Activated T-cell treated with anti-CD3 and anti-CD28 coated beads, Interleukin-2, amount 50 U/mL, for 72 hours (primary cell): ENCODE results near the gene LSM10. TPM values are rescaled to one million over a fixed set of nuclear protein-coding genes. Genes with fewer than 3 reads are reported as not detected.

Source experiments
- ATAC-seq, 2 donors: fragments of 150-1000 bp; cut with Tn5 transposase; replicated peaks in 1 of 2; 2 replicates each; pipeline ENCODE4 v1.10.0; 2021; ENCODE audit warnings: moderate library complexity in 2 of 2, mild to moderate bottlenecking in 1 of 2
- DNase-seq, 2 donors: peaks; one replicate each; pipeline ENCODE4 v3.0.0; 2021 to 2022; ENCODE audit warnings: mixed read lengths in 1 of 2
- H3K27ac Mint-ChIP-seq: one replicate; pipeline ENCODE4 v1.8.0; 2022; ENCODE audit warnings: mild to moderate bottlenecking, moderate library complexity, mixed read lengths
- H3K27me3 Mint-ChIP-seq: one replicate; pipeline ENCODE4 v1.8.0; 2022; ENCODE audit warnings: low read depth, mixed read lengths
- H3K36me3 Mint-ChIP-seq, 2 donors: one replicate each; pipeline ENCODE4 v1.8.0; 2022; ENCODE audit warnings: mixed read lengths in 2 of 2, mild to moderate bottlenecking in 1 of 2; ENCODE audit not compliant: insufficient read depth in 2 of 2
- H3K4me1 Mint-ChIP-seq: one replicate; pipeline ENCODE4 v1.8.0; 2022; ENCODE audit warnings: low read depth, mixed read lengths
- H3K4me3 Mint-ChIP-seq, 2 donors: one replicate each; pipeline ENCODE4 v1.8.0; 2022; ENCODE audit warnings: mild to moderate bottlenecking in 2 of 2, mixed read lengths in 2 of 2, moderate library complexity in 2 of 2
- H3K9me3 Mint-ChIP-seq, 2 donors: one replicate each; pipeline ENCODE4 v1.8.0; 2022; ENCODE audit warnings: mixed read lengths in 2 of 2
- total RNA-seq, 2 donors: library from RNA; stranded (reverse); gene quantifications; one replicate each; pipeline ENCODE4 v1.2.3, GENCODE V29; 2022

The LSM10 gene
- total RNA-seq, 2 donors from 2014 or later, result 56.5 to 66.2 TPM

GRCh38 chr1:36420836-36421317 lies 23.2 kb upstream of the LSM10 start:
- Mint-ChIP-seq H3K9me3 (no peaks in the 10 kb centered on the region), H3K4me3 (peak overlapping the region; percentile 22 to 50), H3K4me1 (peaks cover 18% of the 10 kb centered on the region), H3K27me3 (no peaks in the 10 kb centered on the region), H3K27ac (peak overlapping the region; percentile 94), H3K36me3 (peaks cover 0 to 1% of the 10 kb centered on the region in 2 donors)
- ATAC-seq (peak; percentile 96 to 97), DNase-seq (peak; percentile 92 to 94)

DNA sequence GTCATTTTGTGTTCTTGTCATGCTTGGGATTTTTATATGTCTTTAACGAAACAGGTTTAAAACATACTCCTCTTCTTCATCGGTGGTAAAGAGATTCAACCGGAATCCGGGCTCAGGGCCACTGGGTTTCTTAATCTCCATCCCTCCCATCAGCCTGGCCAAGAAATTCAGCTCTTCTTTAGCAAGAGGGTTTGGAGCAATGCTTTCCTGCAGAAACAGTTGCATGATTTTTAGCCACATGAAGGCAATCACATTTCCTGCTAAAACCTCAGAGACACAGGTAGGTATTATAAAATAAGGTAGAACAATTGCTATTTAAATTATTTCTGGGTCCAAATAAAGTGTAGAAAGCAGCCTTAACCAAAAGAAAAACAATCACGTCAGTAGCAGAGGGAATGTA lies 22.7 kb upstream of the LSM10 start:
- H3K27me3 Mint-ChIP-seq, result no peaks in the 10 kb centered on the region
- peaks cover 0 to 1% of the 10 kb centered on the region in 2 donors for H3K36me3 Mint-ChIP-seq
- H3K27ac Mint-ChIP-seq, result peak overlapping the region; percentile 94
- no peak for DNase-seq
- H3K4me1 Mint-ChIP-seq, result peaks cover 14% of the 10 kb centered on the region
- no peaks in the 10 kb centered on the region for H3K9me3 Mint-ChIP-seq
- peak overlapping the region; percentile 22 to 50 for H3K4me3 Mint-ChIP-seq
- ATAC-seq, result no peak

DNA sequence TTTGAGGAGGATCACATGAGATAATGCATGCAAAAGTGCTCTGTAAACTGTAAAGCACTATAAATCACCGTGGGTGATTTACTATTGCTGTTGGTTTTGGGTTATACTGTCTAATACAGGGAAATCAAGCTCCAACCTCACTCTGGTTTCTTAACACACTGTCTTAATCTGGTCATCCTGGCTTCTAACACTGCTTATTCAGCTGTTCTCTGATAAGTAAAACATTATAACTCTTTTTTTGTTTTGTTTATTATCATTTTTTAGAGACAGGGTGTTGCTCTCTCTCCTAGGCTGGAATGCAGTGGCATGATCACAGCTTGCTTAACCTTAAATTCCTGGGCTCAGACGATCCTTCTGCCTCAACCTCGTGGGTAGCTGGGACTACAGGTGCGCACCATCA lies 21.9 kb upstream of the LSM10 start:
- Mint-ChIP-seq H3K4me3 (no peak overlapping the region), H3K27ac (peak overlapping the region; percentile 77), H3K9me3 (no peaks in the 10 kb centered on the region), H3K27me3 (no peaks in the 10 kb centered on the region), H3K4me1 (peaks cover 14% of the 10 kb centered on the region), H3K36me3 (peaks cover 0 to 1% of the 10 kb centered on the region in 2 donors)
- no peak for ATAC-seq
- DNase-seq, result no peak

- no peak for ATAC-seq
- H3K9me3 Mint-ChIP-seq, result no peaks in the 10 kb centered on the region
- peaks cover 14% of the 10 kb centered on the region for H3K4me1 Mint-ChIP-seq
- no peaks in the 10 kb centered on the region for H3K27me3 Mint-ChIP-seq
- H3K36me3 Mint-ChIP-seq, result peaks cover 0 to 1% of the 10 kb centered on the region in 2 donors
- H3K27ac Mint-ChIP-seq, result no peak overlapping the region
- no peak for DNase-seq
- H3K4me3 Mint-ChIP-seq, result no peak overlapping the region
Observed at GRCh38 chr1:36419140-36419539, 21.4 kb upstream of the LSM10 start.

DNA sequence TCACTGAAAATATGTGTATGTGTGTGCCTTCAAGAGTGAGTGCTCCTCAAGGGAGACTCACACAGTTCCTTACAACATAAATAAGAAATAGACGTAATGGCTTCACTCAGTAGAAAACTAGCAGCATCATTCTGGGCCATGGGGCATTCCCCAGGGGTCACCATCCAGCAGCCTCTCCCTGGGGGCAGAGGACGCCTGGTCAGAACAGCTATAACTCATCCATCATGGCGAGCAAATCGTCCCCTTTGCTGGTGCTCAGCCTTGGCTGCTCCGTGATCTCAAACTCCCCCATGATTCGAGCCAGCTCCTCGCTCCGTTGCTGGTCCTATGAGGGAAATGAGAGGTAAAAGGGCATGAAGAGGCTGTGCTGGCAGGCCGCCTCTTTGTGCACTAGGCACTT lies 20.2 kb upstream of the LSM10 start:
- DNase-seq, result no peak
- peaks cover 14% of the 10 kb centered on the region for H3K4me1 Mint-ChIP-seq
- no peak overlapping the region for H3K27ac Mint-ChIP-seq
- H3K27me3 Mint-ChIP-seq, result no peaks in the 10 kb centered on the region
- H3K36me3 Mint-ChIP-seq, result peaks cover 0 to 1% of the 10 kb centered on the region in 2 donors
- H3K4me3 Mint-ChIP-seq, result no peak overlapping the region
- H3K9me3 Mint-ChIP-seq, result no peaks in the 10 kb centered on the region
- ATAC-seq, result no peak

DNA sequence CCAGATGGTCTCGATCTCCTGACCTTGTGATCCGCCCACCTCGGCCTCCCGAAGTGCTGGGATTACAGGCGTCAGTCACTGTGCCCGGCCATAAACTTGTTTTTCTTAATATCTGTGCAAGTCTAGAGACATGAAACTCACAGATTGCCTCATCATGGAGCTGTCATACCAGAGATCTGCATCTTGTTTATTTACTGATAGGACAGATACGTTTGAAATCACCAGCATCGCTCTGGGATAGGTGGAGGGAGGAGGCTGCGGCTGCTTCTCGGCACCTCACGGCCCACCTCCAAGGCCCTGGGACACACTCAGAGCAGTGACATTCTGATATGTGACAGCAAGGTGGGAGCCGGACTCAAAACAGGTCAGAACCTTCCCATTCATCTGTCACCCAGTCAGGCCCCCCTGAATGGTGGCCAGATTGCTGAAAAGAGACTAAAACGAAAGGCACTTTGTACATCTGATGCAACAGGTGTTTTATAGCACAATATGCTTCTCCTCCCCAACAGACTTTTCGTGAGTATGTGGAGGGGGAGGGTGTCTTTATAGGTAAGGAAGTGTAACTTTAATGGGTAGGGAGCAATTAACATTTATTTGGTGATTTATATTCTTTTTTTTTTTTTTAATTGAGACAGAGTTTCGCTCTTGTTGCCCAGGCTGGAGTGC lies 18.1 kb upstream of the LSM10 start:
- Mint-ChIP-seq H3K9me3 (no peaks in the 10 kb centered on the region), H3K27me3 (no peaks in the 10 kb centered on the region), H3K36me3 (peaks cover 0 to under 1% of the 10 kb centered on the region in 2 donors), H3K27ac (no peak overlapping the region), H3K4me3 (no peak overlapping the region), H3K4me1 (peaks cover 26% of the 10 kb centered on the region)
- no peak for DNase-seq
- ATAC-seq, result no peak

GRCh38 chr1:36414384-36414783 lies 16.7 kb upstream of the LSM10 start:
- Mint-ChIP-seq H3K4me3 (no peak overlapping the region), H3K27ac (no peak overlapping the region), H3K4me1 (peaks cover 24% of the 10 kb centered on the region), H3K9me3 (no peaks in the 10 kb centered on the region), H3K27me3 (no peaks in the 10 kb centered on the region), H3K36me3 (peaks cover 0 to 7% of the 10 kb centered on the region in 2 donors)
- DNase-seq (no peak), ATAC-seq (no peak)

- Mint-ChIP-seq H3K27me3 (no peaks in the 10 kb centered on the region), H3K36me3 (peaks cover 0 to 10% of the 10 kb centered on the region in 2 donors), H3K4me3 (peak overlapping the region; percentile 61 to 83), H3K9me3 (no peaks in the 10 kb centered on the region), H3K27ac (peak overlapping the region; percentile 54), H3K4me1 (peaks cover 24% of the 10 kb centered on the region)
- DNase-seq (peak; percentile 77 to 83), ATAC-seq (peak; percentile 97 to 99)
Observed at GRCh38 chr1:36411674-36412648, 14.3 kb upstream of the LSM10 start.

DNA sequence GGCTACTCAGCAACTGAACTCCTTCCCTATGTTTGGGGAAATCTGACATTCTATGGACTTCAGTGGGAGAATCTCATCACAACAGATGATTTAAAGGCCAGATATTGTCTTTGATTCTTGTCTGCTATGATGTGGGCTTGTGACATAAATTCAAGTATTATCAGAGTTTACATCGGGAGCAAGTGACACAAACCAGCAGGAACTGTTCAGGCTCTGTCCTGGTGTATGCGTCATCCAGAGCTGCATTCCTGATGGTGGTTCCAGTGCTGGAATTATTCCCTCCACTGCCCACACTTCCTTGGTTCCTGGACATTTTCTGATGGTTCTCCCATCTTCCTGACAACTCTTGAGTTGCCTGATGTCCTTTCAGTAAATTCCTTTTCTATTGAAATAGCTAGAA lies 10.8 kb upstream of the LSM10 start:
- Mint-ChIP-seq H3K4me3 (no peak overlapping the region), H3K36me3 (peaks cover 0 to 10% of the 10 kb centered on the region in 2 donors), H3K27me3 (no peaks in the 10 kb centered on the region), H3K27ac (no peak overlapping the region), H3K9me3 (no peaks in the 10 kb centered on the region), H3K4me1 (peaks cover 24% of the 10 kb centered on the region)
- no peak for DNase-seq
- ATAC-seq, result no peak

GRCh38 chr1:36406440-36406839 lies 8.7 kb upstream of the LSM10 start:
- peaks cover 0 to 10% of the 10 kb centered on the region in 2 donors for H3K36me3 Mint-ChIP-seq
- H3K4me1 Mint-ChIP-seq, result peaks cover 20% of the 10 kb centered on the region
- no peaks in the 10 kb centered on the region for H3K27me3 Mint-ChIP-seq
- H3K27ac Mint-ChIP-seq, result no peak overlapping the region
- no peak overlapping the region for H3K4me3 Mint-ChIP-seq
- ATAC-seq (no peak), DNase-seq (no peak)
- no peaks in the 10 kb centered on the region for H3K9me3 Mint-ChIP-seq

- Mint-ChIP-seq H3K9me3 (no peaks in the 10 kb centered on the region), H3K27me3 (no peaks in the 10 kb centered on the region), H3K36me3 (peaks cover 0 to 7% of the 10 kb centered on the region in 2 donors), H3K27ac (peak overlapping the region; percentile 22), H3K4me3 (peak overlapping the region; percentile 39 to 62), H3K4me1 (peaks cover 36% of the 10 kb centered on the region)
- DNase-seq, result no peak
- ATAC-seq, result no peak
Observed at GRCh38 chr1:36402504-36402890, 4.8 kb upstream of the LSM10 start.

DNA sequence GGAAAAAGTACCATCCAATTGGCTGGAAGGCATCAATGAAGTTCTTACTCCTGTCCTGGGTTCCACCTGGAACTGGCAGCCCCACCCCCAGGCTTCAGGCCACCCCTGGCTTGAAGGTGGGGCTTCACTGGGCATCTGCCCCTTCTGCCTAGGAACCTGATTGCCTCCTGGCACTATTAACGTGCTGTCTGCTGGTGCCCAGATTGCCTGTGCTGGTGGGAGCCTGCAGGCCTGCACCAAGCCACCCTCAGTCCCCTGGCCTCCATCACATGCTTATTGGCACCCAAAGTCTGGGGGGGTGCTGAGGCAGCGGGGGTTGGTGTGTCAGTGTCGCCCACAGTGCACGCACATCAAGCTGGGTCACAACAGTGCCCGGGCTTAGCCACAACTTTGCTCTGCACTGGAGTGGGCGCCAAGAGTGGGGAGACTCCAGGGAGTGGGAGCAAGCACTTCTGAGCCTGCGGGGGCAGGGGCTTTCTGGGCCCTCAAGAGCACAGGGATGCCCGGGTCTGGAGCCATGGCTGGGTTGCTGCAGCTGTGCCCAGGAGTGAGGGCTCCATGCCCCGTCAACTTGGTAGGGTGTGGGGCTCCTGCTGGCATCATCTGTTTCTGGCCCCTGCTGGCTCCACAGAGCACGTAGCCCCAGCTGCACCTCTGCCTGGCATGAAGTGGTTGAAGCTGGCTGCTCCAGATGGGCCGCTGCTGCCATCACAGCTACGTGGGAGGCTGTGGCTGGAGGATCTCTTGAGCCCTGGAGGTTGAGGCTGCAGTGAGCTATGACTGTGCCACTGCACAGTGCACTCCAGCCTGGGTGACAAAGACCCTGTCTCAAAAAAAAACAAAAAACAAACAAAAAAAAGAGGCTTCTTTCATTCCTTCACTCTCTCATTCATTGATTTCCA lies 4.1 kb upstream of the LSM10 start:
- Mint-ChIP-seq H3K27ac (no peak overlapping the region), H3K4me3 (peak overlapping the region; percentile 87 to 88), H3K9me3 (no peaks in the 10 kb centered on the region), H3K27me3 (no peaks in the 10 kb centered on the region), H3K4me1 (peaks cover 41% of the 10 kb centered on the region), H3K36me3 (peaks cover 0 to 5% of the 10 kb centered on the region in 2 donors)
- DNase-seq, result no peak
- no peak for ATAC-seq
